ENCODE results near the gene UNC50.

UNC50 gene

GRCh38 chr2:98576666-98577312 lies 31.6 kb upstream of the UNC50 start:
- Histone ChIP-seq H3K36me3 (ENCODE audit: control insufficient read depth, insufficient read depth, low read length) (no peaks in the 10 kb centered on the region), H3K4me3 (ENCODE audit: insufficient read depth, low read depth, low read length) (no peak overlapping the region), H3K27ac (ENCODE audit: insufficient read depth, low read depth, low read length, poor library complexity, severe bottlenecking) (no peak overlapping the region), H3K27me3 (ENCODE audit: control insufficient read depth, insufficient read depth, low read length, poor library complexity, severe bottlenecking) (no peaks in the 10 kb centered on the region), H3K4me1 (ENCODE audit: control insufficient read depth, insufficient read depth, low read length) (no peaks in the 10 kb centered on the region), H3K9me3 (ENCODE audit: control insufficient read depth, low read length) (no peaks in the 10 kb centered on the region)
- WGBS, 2 experiments: 95 to 96% methylated on average over 21 to 22 of the region's 22 CpGs

GRCh38 chr2:98577313-98577712 lies 31.1 kb upstream of the UNC50 start:
- 91 to 92% methylated on average over 10 of the region's 10 CpGs for WGBS, 2 experiments
- H3K27me3 ChIP-seq (ENCODE audit: control insufficient read depth, insufficient read depth, low read length, poor library complexity, severe bottlenecking): no peaks in the 10 kb centered on the region
- H3K4me1 ChIP-seq (ENCODE audit: control insufficient read depth, insufficient read depth, low read length): no peaks in the 10 kb centered on the region
- no peak overlapping the region for H3K4me3 ChIP-seq (ENCODE audit: insufficient read depth, low read depth, low read length)
- no peaks in the 10 kb centered on the region for H3K9me3 ChIP-seq (ENCODE audit: control insufficient read depth, low read length)
- H3K27ac ChIP-seq (ENCODE audit: insufficient read depth, low read depth, low read length, poor library complexity, severe bottlenecking): no peak overlapping the region
- no peaks in the 10 kb centered on the region for H3K36me3 ChIP-seq (ENCODE audit: control insufficient read depth, insufficient read depth, low read length)

DNA sequence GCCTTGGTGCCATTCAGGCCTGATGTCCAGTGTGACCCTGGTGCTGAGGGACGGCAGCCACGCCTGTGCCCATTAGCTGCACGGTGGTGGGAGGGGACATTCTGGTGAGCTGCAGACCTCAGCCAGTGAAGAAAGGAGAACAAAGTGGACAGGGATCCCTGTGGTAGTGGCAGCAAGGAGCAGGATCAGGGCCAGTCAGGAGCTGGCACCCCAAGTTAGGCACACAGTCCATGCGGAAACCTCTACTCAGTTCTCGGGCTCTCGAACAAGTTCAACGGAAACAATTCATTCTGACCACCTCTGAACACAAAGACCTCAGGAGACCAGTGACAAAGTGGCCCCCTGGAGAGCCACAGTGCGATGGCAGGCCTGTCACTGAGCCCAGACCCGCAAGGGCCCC lies 30.2 kb upstream of the UNC50 start:
- Histone ChIP-seq H3K4me3 (ENCODE audit: insufficient read depth, low read depth, low read length) (no peak overlapping the region), H3K27ac (ENCODE audit: insufficient read depth, low read depth, low read length, poor library complexity, severe bottlenecking) (no peak overlapping the region), H3K27me3 (ENCODE audit: control insufficient read depth, insufficient read depth, low read length, poor library complexity, severe bottlenecking) (no peaks in the 10 kb centered on the region), H3K36me3 (ENCODE audit: control insufficient read depth, insufficient read depth, low read length) (no peaks in the 10 kb centered on the region), H3K4me1 (ENCODE audit: control insufficient read depth, insufficient read depth, low read length) (no peaks in the 10 kb centered on the region), H3K9me3 (ENCODE audit: control insufficient read depth, low read length) (no peaks in the 10 kb centered on the region)
- WGBS, 2 experiments: 94% methylated on average over 9 of the region's 9 CpGs

- Histone ChIP-seq H3K4me3 (ENCODE audit: insufficient read depth, low read depth, low read length) (no peak overlapping the region), H3K27me3 (ENCODE audit: control insufficient read depth, insufficient read depth, low read length, poor library complexity, severe bottlenecking) (no peaks in the 10 kb centered on the region), H3K27ac (ENCODE audit: insufficient read depth, low read depth, low read length, poor library complexity, severe bottlenecking) (no peak overlapping the region), H3K36me3 (ENCODE audit: control insufficient read depth, insufficient read depth, low read length) (no peaks in the 10 kb centered on the region), H3K4me1 (ENCODE audit: control insufficient read depth, insufficient read depth, low read length) (no peaks in the 10 kb centered on the region), H3K9me3 (ENCODE audit: control insufficient read depth, low read length) (no peaks in the 10 kb centered on the region)
- 94 to 96% methylated on average over 7 of the region's 7 CpGs for WGBS, 2 experiments
Observed at GRCh38 chr2:98579926-98580325, 28.5 kb upstream of the UNC50 start.

DNA sequence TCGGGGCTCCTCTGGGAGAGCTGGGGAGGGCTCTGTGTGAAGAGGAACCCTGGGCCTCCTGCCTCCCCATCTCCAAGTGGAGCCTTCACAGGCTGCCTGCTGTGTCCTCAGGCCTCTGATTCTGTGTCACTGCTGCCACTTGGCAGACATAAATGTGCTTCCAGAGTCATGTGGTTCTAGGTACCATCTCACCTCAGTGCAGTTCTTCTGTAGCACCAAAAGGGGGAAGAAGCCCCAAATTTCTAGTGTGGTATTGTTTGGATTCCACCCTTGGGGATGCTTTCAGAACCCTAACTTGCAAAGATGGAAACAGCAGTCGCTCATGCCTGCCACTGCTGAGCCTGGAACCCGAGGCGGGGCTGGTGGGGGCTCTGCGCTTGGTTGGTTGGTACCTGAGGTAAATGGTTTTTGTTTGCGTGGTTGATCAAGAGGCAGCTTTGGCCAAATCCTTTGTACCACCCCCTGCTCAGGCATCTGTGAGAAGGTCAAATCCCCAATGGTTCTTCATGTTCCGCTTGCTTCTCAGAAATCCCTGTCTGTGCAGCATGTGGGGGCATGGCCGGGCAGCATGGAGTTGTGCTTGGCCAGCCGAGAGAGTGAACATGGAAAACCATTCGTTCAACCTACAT lies 27.6 kb upstream of the UNC50 start:
- Histone ChIP-seq H3K36me3 (ENCODE audit: control insufficient read depth, insufficient read depth, low read length) (no peaks in the 10 kb centered on the region), H3K4me1 (ENCODE audit: control insufficient read depth, insufficient read depth, low read length) (no peaks in the 10 kb centered on the region), H3K27me3 (ENCODE audit: control insufficient read depth, insufficient read depth, low read length, poor library complexity, severe bottlenecking) (no peaks in the 10 kb centered on the region), H3K9me3 (ENCODE audit: control insufficient read depth, low read length) (no peaks in the 10 kb centered on the region), H3K4me3 (ENCODE audit: insufficient read depth, low read depth, low read length) (no peak overlapping the region), H3K27ac (ENCODE audit: insufficient read depth, low read depth, low read length, poor library complexity, severe bottlenecking) (no peak overlapping the region)
- 95% methylated on average over 10 of the region's 10 CpGs for WGBS, 2 experiments

- 91 to 92% methylated on average over 9 of the region's 9 CpGs for WGBS, 2 experiments
- Histone ChIP-seq H3K4me3 (ENCODE audit: insufficient read depth, low read depth, low read length) (no peak overlapping the region), H3K27me3 (ENCODE audit: control insufficient read depth, insufficient read depth, low read length, poor library complexity, severe bottlenecking) (no peaks in the 10 kb centered on the region), H3K27ac (ENCODE audit: insufficient read depth, low read depth, low read length, poor library complexity, severe bottlenecking) (no peak overlapping the region), H3K4me1 (ENCODE audit: control insufficient read depth, insufficient read depth, low read length) (no peaks in the 10 kb centered on the region), H3K36me3 (ENCODE audit: control insufficient read depth, insufficient read depth, low read length) (no peaks in the 10 kb centered on the region), H3K9me3 (ENCODE audit: control insufficient read depth, low read length) (no peaks in the 10 kb centered on the region)
Observed at GRCh38 chr2:98582523-98582922, 25.9 kb upstream of the UNC50 start.

GRCh38 chr2:98583276-98583675 lies 25.1 kb upstream of the UNC50 start:
- WGBS, 2 experiments: 92% methylated on average over 7 of the region's 7 CpGs
- no peaks in the 10 kb centered on the region for H3K9me3 ChIP-seq (ENCODE audit: control insufficient read depth, low read length)
- no peak overlapping the region for H3K27ac ChIP-seq (ENCODE audit: insufficient read depth, low read depth, low read length, poor library complexity, severe bottlenecking)
- H3K4me3 ChIP-seq (ENCODE audit: insufficient read depth, low read depth, low read length): no peak overlapping the region
- H3K27me3 ChIP-seq (ENCODE audit: control insufficient read depth, insufficient read depth, low read length, poor library complexity, severe bottlenecking): no peaks in the 10 kb centered on the region
- H3K4me1 ChIP-seq (ENCODE audit: control insufficient read depth, insufficient read depth, low read length): no peaks in the 10 kb centered on the region
- no peaks in the 10 kb centered on the region for H3K36me3 ChIP-seq (ENCODE audit: control insufficient read depth, insufficient read depth, low read length)

GRCh38 chr2:98583816-98584618 lies 24.4 kb upstream of the UNC50 start:
- Histone ChIP-seq H3K4me1 (ENCODE audit: control insufficient read depth, insufficient read depth, low read length) (no peaks in the 10 kb centered on the region), H3K9me3 (ENCODE audit: control insufficient read depth, low read length) (no peaks in the 10 kb centered on the region), H3K27me3 (ENCODE audit: control insufficient read depth, insufficient read depth, low read length, poor library complexity, severe bottlenecking) (no peaks in the 10 kb centered on the region), H3K27ac (ENCODE audit: insufficient read depth, low read depth, low read length, poor library complexity, severe bottlenecking) (no peak overlapping the region), H3K4me3 (ENCODE audit: insufficient read depth, low read depth, low read length) (no peak overlapping the region), H3K36me3 (ENCODE audit: control insufficient read depth, insufficient read depth, low read length) (no peaks in the 10 kb centered on the region)
- 92 to 94% methylated on average over 10 of the region's 10 CpGs for WGBS, 2 experiments

DNA sequence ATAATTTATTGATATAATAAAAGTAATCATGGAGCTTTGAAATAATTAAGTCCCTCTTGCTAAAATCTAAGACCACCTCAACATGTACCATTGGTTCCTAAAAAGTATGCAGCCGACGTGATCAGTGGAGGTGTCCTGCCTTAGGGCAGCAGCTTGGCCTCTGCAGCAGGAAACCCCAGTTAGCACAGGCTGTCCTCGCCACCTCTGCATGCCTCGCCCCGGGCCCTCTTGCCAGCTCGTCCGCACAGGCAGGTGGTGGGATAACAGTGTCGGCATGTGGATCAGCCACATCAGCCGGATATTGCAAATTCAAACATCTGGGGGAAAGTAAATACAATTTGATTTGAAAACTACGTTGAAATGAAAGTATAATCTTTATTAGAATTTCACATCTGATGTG lies 23.0 kb upstream of the UNC50 start:
- H3K4me3 ChIP-seq (ENCODE audit: insufficient read depth, low read depth, low read length): no peak overlapping the region
- WGBS, 2 experiments: 95 to 97% methylated on average over 10 of the region's 10 CpGs
- H3K4me1 ChIP-seq (ENCODE audit: control insufficient read depth, insufficient read depth, low read length): no peaks in the 10 kb centered on the region
- no peaks in the 10 kb centered on the region for H3K27me3 ChIP-seq (ENCODE audit: control insufficient read depth, insufficient read depth, low read length, poor library complexity, severe bottlenecking)
- no peaks in the 10 kb centered on the region for H3K36me3 ChIP-seq (ENCODE audit: control insufficient read depth, insufficient read depth, low read length)
- H3K9me3 ChIP-seq (ENCODE audit: control insufficient read depth, low read length): no peaks in the 10 kb centered on the region
- no peak overlapping the region for H3K27ac ChIP-seq (ENCODE audit: insufficient read depth, low read depth, low read length, poor library complexity, severe bottlenecking)

DNA sequence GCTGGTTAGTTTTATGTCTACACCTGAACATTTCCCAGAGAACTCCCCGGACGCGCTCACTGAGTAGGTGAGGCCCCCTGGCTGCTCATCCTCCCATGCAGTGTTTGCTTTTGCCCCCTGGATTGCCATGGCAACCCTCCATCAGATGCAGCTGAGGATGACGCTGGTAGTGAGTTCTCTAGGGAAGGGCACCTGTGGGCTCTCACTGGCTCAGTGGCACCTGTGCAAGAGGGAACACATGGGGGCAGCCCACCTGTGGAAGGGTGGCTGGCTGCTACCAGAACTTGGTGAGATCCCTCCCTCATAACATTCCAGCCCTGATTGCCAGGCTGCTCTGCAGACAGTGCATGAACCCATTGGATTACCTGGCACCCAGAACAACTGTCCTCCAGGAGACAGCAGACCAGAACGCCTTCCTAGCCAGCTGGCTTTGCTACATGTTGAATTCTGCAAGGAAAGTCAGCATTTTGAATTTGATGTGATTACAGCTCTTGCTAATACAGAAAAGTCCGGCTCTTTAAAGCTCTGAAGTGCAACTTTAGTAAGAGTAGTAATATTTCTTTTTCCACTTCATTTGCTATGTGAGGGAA lies 21.7 kb upstream of the UNC50 start:
- no peak overlapping the region for H3K27ac ChIP-seq (ENCODE audit: insufficient read depth, low read depth, low read length, poor library complexity, severe bottlenecking)
- 89 to 95% methylated on average over 6 of the region's 6 CpGs for WGBS, 2 experiments

More for the DNA sequence above, 21.7 kb upstream of the UNC50 start:
- Histone ChIP-seq H3K36me3 (ENCODE audit: control insufficient read depth, insufficient read depth, low read length) (no peaks in the 10 kb centered on the region), H3K27me3 (ENCODE audit: control insufficient read depth, insufficient read depth, low read length, poor library complexity, severe bottlenecking) (no peaks in the 10 kb centered on the region), H3K4me3 (ENCODE audit: insufficient read depth, low read depth, low read length) (no peak overlapping the region), H3K4me1 (ENCODE audit: control insufficient read depth, insufficient read depth, low read length) (no peaks in the 10 kb centered on the region), H3K9me3 (ENCODE audit: control insufficient read depth, low read length) (no peaks in the 10 kb centered on the region)
